ENCODE results near the gene DCAF4.

- TF ChIP-seq, protein P1, sequence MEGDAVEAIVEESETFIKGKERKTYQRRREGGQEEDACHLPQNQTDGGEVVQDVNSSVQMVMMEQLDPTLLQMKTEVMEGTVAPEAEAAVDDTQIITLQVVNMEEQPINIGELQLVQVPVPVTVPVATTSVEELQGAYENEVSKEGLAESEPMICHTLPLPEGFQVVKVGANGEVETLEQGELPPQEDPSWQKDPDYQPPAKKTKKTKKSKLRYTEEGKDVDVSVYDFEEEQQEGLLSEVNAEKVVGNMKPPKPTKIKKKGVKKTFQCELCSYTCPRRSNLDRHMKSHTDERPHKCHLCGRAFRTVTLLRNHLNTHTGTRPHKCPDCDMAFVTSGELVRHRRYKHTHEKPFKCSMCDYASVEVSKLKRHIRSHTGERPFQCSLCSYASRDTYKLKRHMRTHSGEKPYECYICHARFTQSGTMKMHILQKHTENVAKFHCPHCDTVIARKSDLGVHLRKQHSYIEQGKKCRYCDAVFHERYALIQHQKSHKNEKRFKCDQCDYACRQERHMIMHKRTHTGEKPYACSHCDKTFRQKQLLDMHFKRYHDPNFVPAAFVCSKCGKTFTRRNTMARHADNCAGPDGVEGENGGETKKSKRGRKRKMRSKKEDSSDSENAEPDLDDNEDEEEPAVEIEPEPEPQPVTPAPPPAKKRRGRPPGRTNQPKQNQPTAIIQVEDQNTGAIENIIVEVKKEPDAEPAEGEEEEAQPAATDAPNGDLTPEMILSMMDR (IDR thresholded peaks at IDR 0.05; ENCODE audit: low read depth, low read length) = no peak
- TF ChIP-seq POLR2A (IDR thresholded peaks at IDR 0.05; ENCODE audit: extremely low read depth, insufficient read length) = no peak
- TF ChIP-seq MAX (IDR thresholded peaks at IDR 0.05; ENCODE audit: low read depth, low read length) = no peak
Measured at GRCh38 chr14:72980863-72981262, 54.6 kb downstream of the DCAF4 start.

All from NB4 (cell line).